NOMO-1 treated with dmso at 0.1 percent for 144 hours (cell line): Measurements from ENCODE around the gene PRPF40B.

Experiments used
- DNase-seq: peaks from one replicate; lab custom pipeline; 2025; ENCODE audit not compliant: unreplicated experiment; lab: John Stamatoyannopoulos, UW

The PRPF40B gene

GRCh38 chr12:49680075-49680474 lies 56.7 kb downstream of the PRPF40B start:
- no peak for DNase-seq

GRCh38 chr12:49683599-49684309 lies 60.4 kb downstream of the PRPF40B start:
- DNase-seq: no peak

GRCh38 chr12:49684310-49684854 lies 61.0 kb downstream of the PRPF40B start:
- DNase-seq: no peak

- no peak for DNase-seq
These were observed 64.6 kb downstream of the PRPF40B start for GRCh38 chr12:49687941-49688340.

GRCh38 chr12:49689237-49689636 lies 65.9 kb downstream of the PRPF40B start:
- DNase-seq: no peak

- no peak for DNase-seq
These were observed 66.4 kb downstream of the PRPF40B start for GRCh38 chr12:49689785-49690184.

- DNase-seq: no peak
These were observed 69.5 kb downstream of the PRPF40B start for GRCh38 chr12:49692851-49693250.

- DNase-seq: no peak
These were observed 70.6 kb downstream of the PRPF40B start for GRCh38 chr12:49693931-49694444.
